HG02870 (cell line): ENCODE results near the gene MLLT3.
A peak's percentile ranks its signal among the peaks of the same experiment; 100 is the strongest.

ENCODE experiments used
- ATAC-seq: cut with Tn5 transposase; IDR thresholded peaks from one replicate; pipeline ENCODE4 v1.9.1; 2021; ENCODE audit warnings: mild to moderate bottlenecking, moderate library complexity; ENCODE audit not compliant: unreplicated experiment

Gene MLLT3

GRCh38 chr9:20480249-20480648, 142.1 kb downstream of the MLLT3 start:
- peak; percentile 12 for ATAC-seq

- peak; percentile 67 for ATAC-seq
Observed at GRCh38 chr9:20479419-20480155, 142.7 kb downstream of the MLLT3 start.

DNA sequence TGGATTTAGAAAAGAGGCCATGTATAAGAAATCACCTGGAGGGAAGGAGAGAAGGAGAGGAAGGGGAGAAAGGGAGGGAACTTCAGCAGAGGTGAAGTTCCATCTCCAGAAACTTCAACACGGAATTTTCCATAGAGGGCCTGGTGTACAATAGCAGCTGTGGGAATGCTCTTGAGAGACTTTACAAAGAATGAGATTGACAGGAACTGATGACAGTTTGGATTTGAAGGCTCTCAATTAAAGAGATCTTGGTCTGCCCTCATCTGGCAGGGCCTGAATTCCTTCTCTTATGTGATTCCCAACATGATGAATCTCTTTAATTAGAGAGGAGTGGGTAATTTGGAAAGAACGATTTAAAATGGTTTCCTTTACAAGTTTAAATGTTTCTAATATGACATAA, 143.5 kb downstream of the MLLT3 start:
- ATAC-seq, result no peak

GRCh38 chr9:20477940-20478620, 144.2 kb downstream of the MLLT3 start:
- ATAC-seq, result peak; percentile 50

- ATAC-seq, result no peak
Observed at GRCh38 chr9:20476912-20477521, 145.3 kb downstream of the MLLT3 start.

DNA sequence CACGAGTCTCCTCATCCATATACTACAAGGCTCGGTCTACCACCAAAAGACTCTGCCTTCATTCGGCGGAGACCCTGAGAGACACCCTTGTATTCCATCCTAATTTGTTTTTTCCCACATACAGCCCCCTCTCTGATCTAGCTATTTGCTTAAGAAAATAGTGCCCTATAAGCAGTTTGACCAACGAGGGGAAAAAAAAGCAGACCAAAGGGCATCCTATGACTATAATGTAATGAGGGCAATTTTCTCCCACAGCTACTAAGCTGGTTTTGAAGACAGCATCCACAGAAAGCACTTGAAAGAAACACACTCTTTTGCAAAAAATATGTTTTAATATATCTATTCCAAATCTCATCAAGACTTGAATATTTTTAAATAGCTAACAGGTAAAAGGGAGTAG, 147.8 kb downstream of the MLLT3 start:
- no peak for ATAC-seq

DNA sequence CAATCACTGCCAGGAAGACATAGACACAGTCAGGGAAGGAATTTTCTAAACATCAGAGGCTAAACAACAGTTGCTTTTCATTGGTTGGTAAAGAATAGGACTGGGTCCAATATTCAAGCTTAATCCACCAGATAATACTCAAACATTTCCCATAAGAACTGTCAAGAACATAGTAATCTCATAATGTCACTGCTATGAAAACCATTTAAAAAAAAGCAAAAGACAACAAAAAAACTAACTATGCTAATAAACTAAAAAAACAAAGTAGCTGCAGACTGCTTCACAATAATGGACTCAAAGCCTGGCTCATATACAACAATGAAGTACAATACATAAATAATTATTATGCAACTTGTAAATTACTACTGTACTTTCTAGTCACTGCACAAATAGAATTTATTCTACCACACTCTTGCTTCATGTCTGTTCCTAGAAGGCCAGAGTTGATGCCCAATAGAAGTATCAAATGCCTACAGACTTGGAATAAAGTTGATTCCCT, 148.7 kb downstream of the MLLT3 start:
- ATAC-seq, result no peak

DNA sequence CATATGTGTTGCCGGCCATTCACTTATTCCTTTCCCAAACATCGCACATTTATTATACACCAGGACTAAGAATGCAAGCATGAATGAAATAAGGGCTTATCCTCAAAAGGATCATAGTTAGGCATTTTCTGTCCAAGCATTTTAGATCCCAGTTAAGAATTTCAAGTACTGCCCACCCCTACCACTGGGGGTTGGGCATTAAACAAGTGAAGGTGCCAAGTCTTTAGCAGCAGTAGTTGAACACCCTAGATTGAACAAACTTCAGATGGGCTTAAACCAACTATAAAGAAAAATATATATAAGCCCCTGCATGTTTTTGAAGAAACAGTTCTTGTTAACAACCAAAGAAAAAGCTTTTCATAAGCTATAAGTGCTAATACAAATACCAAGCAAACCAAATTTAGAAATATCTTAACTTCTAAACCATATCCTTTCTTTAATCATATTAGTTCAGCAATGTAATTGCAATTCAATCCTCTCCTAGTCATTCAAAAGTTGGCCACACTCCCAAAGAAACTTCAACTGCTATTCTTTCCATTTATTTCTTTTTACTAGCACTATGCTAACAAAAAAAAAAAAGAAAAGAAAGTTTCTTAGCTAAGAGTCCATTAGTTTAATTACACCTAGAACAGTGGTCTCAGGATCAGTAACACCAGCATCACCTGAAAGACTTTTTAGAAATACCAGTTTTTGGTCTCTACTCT, 149.8 kb downstream of the MLLT3 start:
- no peak for ATAC-seq

DNA sequence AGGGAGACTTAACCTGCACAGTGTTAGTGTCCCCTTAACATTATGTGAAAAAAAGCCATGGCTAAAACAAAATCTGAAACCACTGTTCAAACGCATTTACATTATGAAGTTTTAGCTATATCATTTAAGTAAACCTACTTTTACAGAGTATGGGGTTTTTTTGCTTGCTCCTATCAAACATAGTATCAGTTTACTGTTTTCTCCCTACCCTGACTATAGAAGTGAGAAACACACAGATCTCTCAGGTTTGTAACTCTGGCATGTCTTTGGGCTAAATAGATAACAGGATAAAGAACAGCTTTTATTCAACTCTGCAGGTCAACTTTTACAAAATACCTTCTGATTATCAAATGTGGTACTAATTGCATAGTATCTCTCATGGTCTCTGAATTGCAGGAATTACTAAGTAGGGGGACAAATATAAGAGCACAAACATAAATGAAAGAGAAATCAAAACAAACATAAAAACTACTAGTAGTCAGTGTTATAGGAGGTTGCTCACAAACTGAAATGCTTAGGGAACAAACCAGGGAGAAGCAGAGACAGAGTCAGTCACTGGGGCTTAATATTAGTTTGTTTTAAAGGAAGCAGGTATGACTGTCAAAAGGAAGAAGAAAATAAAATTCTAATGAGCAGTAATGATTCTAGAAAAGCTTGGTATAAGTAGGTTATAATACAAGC, 155.8 kb downstream of the MLLT3 start:
- no peak for ATAC-seq

DNA sequence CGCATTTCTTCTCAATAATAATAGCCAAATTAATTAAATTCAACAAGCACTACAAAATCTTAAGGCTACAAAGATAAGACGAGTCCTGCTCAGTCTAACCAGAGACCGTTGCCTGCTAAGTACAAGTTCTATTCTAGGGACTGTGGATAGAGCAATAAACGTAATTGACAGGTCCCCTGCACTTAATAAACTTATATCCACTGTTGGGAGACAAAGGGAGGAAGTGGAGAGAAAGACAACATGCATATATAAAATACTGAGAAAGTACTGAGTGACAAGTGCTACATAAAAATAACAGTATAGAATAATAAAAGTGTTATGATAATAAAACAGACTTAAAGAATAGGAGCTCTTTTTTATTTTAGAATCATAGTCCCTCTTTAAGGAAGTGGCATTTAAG, 158.1 kb downstream of the MLLT3 start:
- no peak for ATAC-seq

- no peak for ATAC-seq
Observed at GRCh38 chr9:20463823-20464222, 158.5 kb downstream of the MLLT3 start.

- ATAC-seq, result no peak
Observed at GRCh38 chr9:20462410-20462809, 159.9 kb downstream of the MLLT3 start.

DNA sequence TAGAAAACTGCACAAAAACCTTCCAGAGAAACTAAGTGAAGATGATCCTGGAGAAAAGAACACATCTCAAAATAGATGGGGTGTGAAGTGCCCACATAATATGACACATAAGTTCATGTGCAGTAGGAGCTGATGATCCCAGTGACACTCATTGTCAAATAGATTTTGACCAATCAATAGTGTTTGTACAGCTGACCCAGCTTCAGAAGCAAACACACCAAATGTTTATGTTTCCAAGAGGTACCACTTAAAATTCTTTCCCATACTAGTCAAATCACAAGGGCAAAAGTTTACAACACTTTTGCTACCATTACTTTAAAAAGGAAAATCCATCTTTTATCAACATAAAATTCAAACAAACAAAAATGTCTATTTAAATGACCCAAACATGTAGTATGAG, 175.0 kb downstream of the MLLT3 start:
- ATAC-seq, result no peak

DNA sequence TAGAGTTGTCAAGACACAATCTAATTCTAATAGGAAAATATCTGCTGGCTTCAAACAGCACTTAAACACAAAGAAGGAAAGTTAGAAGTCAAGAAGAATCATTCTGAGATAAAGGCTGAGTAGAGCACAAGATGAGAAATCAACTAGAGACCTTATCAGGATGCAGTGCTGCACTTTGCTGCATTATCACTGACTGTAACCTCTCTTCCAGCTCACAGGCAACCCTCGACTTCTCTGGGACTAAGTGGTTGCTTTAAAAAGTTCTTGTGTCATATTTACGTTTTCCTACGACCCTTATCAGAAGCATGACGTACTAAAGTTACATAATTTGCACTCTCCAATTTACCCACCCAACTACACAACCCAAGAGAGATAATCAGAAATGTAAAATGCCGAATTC, 176.1 kb downstream of the MLLT3 start:
- no peak for ATAC-seq

GRCh38 chr9:20442461-20443319, 179.6 kb downstream of the MLLT3 start:
- no peak for ATAC-seq

DNA sequence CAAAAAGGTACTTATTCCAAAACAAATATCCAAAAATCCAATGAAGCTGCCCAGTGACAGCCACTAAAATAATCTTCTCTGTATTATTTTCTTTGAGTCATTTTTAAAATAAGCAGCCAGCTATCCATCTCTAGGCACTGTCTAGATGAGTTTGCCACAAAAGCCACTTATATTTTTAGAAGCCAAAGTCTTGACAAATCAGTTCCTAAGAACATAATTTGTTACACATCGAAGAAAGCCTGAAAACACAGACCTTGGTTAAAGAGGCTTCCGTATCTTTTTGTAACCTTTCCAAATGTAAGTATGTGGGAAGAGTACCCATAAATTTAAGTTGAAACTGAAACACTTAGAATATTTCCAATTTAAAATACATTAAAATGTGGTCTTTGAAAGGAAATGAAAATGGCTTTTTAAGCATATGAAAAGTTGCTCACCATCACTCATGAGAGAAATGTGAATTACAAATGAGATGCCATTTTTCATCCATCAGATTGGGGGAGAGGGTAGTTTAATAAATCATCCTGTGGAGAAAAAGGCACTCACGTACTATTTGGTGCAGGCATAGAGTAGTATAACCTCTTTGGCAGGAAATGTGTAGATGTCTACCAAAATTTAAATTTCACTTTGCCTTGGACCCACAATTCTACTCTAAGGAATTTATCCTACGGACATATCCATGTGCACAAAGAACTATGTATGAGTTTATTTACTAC, 180.4 kb downstream of the MLLT3 start:
- ATAC-seq, result no peak

GRCh38 chr9:20441166-20441565, 181.1 kb downstream of the MLLT3 start:
- no peak for ATAC-seq

GRCh38 chr9:20437476-20437875, 184.8 kb downstream of the MLLT3 start:
- no peak for ATAC-seq

DNA sequence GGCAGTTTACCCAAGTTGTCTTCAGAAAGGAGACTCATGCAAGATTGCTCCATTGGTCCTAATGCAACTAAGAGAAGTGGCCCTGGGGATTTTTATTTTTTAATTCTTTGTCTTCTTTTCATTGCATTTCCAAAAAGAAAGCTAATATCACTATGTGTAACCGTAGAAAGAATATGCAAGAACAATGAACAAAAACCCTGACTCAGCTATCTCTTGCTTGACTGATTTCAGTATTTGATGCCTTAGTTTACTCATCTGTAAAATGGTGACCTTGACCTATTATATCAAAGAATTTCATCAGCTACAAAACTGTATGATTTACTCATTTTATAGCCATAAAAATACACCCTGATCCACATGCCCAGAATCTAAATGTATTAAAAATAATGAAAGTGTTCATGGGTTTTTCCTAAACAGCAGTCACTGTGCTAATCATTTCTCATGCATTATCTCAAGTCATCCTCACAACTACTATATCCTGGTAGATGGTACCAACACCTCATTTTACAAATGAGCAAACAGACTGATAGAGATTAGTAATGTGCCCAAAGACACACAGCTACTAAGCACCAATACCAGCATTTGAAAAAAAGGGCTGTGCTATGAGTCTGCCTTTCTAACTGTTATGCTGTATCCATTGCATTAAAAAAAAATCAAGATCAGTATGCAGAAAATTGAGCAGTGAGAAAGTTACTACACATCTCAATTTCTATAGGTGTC, 185.7 kb downstream of the MLLT3 start:
- no peak for ATAC-seq
